Measurements from ENCODE around the gene PRICKLE3.
"Not testable (repeated sequence)": the region's sequence is repeated elsewhere in the genome, so short reads cannot be mapped to it uniquely, and the experiment has no call there.

The PRICKLE3 gene

DNA sequence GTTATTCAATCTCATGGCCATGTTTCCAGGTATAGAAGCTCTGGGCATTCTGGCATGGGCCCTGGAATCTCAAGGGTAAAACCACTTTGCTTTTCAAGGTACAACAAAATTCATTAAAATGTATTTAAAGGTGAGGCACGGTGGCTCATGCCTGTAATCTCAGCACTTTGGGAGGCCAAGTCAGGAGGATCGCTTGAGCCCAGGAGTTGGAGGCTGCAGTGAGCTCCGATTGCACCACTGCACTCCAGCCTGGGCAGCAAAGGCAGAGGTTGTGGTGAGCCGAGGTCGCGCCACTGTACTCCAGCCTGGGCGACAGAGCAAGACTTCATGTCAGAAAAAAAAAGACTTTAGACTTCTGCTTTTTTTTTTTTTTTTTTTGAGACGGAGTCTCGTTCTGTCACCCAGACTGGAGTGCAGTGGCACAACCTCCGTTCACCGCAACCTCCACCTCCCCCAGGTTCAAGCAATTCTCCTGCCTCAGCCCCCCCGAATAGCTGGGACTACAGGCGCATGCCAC, 58.4 kb downstream of the PRICKLE3 start:
- H3K27me3 ChIP-seq (replicated peaks; ENCODE audit: control insufficient read depth, insufficient read depth, low read length); H3K4me1 ChIP-seq (ENCODE audit: control insufficient read depth, insufficient read depth, low read length); H3K9me3 ChIP-seq (ENCODE audit: control insufficient read depth, low read length); DNase-seq (ENCODE audit: low read depth); H3K36me3 ChIP-seq (ENCODE audit: control insufficient read depth, insufficient read depth, low read length, severe bottlenecking); H3K9ac ChIP-seq (ENCODE audit: low read length); H3K4me3 ChIP-seq (ENCODE audit: low read length): not testable (repeated sequence)
